ENCODE data around the gene RHD. TPM values are rescaled to one million over a fixed set of nuclear protein-coding genes. Genes with fewer than 3 reads are reported as not detected.
"Not testable (repeated sequence)": the region's sequence is repeated elsewhere in the genome, so short reads cannot be mapped to it uniquely, and the experiment has no call there.

RHD gene
- total RNA-seq, 1 experiment from 2014 or later: not detected

DNA sequence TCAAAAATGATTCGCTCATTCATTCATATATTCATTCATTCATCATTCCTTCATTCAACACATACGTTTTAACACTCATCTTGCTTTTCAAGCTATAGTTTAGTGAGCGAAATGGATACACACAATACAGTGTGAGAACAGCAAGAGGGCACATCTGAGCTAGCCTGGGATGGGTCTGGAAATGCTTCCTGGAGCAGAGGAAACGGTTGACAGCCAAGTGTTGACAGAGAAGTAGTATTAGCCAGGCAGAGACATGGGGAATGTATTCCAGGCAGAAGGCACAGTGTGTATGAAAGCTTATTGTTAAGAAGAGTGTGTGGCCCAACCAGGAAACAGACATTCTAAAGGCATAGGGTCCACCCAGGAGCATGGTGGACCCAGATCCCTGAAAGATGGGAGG, 32.6 kb downstream of the RHD start:
- not testable (repeated sequence) for DNase-seq (ENCODE audit: low read depth)

- DNase-seq (ENCODE audit: low read depth): not testable (repeated sequence)
Measured at GRCh38 chr1:25308168-25308567, 35.9 kb downstream of the RHD start.

DNA sequence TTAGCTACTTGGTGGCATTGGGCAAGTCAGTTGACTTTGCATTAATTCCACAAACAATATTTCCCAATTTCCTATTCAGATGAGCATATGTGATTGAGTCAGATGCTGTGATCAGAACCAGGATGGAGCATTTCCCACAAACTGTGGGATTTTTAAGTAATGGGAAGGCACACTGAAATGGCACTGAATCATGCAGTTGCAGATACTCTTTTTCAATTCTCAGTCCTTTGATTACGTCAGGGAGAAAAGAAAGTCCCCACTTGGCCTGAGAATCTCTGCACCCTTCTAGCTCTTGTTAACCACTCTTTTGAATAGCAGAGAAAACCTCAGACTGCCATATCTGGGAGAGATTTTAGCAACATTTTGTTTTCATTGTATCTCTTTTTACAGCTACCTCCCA, 36.8 kb downstream of the RHD start:
- not testable (repeated sequence) for DNase-seq (ENCODE audit: low read depth)

DNA sequence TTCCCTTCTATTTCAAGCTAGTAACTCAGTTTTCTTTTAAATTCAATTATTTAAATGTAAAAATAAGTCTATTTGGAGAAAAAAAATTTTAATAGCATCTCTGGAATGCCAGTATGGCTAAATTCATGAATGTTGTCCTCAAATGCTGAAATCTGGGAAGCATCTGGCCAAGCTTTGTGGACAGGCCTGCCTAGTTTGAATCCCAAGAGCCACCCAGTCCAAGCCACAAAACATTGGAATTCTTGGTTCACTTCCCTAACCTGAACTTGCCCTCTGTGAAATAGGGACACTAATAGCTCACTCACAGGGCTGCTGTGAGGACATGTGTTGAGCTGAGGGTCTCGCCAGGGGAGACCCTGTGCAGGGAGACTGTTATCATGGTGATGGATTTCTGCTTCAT, 37.2 kb downstream of the RHD start:
- not testable (repeated sequence) for DNase-seq (ENCODE audit: low read depth)

DNA sequence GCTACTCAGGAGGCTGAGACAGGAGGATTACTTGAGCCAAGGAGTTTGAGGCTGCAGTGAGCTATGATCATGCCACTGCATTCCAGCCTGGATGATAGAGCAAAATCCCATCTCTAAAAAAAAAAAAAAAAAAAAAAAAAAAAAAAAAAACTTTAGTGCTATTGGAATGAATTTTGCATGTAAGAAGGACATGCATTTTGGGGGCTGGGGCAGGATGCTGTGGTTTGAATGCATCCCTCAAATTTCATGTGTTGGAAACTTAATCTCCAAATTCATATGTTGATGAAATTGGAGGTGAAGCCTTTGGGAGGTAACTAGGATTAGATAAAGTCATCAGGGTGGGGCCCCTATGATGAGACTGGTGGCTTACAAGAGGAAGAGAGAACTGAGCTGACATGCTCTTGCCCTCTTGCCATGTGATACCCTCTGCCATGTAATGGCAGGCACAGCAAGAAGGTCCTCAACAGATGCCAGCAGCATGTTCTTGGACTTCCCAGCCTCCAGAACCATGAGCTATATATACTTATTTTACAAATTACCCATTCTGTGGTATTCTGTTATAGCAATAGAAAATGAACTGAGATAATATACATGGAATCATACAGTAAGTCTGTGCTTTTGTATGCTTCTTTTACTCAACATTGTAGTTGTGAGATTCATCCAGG, 40.6 kb downstream of the RHD start:
- DNase-seq (ENCODE audit: low read depth): not testable (repeated sequence)

GRCh38 chr1:25320314-25320938, 48.1 kb downstream of the RHD start:
- DNase-seq (ENCODE audit: low read depth): peak; percentile 76

DNA sequence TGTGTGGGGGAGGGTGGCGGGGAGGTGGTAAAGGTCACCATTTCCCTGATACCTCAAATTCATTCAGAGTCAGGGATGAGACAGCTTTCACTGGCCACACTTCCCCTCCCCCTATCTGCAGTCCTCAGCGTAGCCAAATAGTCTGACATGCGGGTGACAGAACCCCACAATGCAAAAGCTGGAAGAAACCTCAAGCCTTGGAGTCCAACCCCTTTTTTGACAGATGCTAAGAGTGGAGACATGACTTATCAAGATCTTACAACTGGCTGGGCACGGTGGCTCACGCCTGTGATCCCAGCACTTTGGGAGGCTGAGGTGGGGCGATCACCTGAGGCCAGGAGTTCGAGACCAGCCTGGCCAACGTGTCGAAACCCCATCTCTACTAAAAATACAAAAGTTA, 49.8 kb downstream of the RHD start:
- not testable (repeated sequence) for DNase-seq (ENCODE audit: low read depth)

- DNase-seq (ENCODE audit: low read depth): not testable (repeated sequence)
Measured at GRCh38 chr1:25324407-25324806, 52.1 kb downstream of the RHD start.

DNA sequence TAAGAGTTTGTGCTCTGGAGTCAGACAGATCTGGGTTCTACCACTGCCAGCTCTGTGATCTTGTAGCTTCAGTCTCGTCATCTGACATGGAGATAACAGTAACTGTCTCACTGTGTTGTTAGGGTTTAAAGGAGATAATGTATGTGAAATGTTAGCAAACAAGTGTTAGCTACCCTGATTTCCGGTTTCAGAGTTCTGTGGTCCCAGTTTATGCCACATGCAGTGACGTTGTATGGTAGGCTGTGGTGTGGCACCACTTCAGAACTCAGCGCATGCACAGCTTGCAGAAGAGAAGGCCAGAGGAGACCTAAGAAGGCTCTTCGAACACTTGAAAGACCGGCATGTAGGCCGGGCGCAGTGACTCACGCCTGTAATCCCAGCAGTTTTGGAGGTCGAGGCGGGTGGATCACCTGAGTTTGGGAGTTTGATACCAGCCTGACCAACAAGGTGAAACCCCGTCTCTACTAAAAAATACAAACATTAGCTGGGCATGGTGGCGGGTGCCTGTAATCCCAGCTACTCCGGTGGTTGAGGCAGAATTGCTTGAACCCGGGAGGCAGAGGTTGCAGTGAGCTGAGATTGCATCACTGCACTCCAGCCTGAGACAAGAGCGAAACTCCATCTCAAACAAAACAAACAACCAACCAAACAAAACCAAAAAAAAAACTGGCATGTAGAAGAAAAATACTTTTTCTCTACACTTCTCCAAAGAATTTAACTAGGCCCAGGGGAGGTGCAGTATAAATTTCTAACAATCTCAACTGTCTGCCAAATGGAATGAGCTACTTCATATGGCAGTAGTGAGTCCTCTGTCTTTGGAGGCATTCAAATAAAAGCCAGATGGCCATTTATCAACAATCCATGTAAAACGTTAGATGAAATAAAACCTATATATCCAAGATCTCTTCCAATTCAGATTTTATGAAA, 55.8 kb downstream of the RHD start:
- DNase-seq (ENCODE audit: low read depth): not testable (repeated sequence)

- DNase-seq (ENCODE audit: low read depth): not testable (repeated sequence)
Measured at GRCh38 chr1:25328791-25329185, 56.5 kb downstream of the RHD start.

DNA sequence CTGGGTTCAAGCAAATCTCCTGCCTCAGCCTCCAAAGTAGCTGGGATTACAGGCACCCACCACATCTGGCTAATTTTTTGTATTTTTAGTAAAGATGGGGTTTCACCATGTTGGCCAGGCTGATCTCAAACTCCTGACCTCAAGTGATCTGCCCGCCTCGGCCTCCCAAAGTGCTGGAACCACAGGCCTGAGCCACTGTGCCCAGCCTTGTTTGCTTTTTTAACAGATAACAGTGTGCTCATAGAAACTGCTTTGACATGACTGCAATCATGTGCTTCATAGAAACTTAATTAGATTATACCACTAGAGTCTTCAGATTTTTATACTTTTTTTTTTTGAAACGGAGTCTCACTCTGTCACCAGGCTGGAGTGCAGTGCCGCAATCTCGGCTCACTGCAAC, 57.0 kb downstream of the RHD start:
- DNase-seq (ENCODE audit: low read depth): not testable (repeated sequence)

GRCh38 chr1:25329950-25330349, 57.6 kb downstream of the RHD start:
- DNase-seq (ENCODE audit: low read depth): peak; percentile 43

DNA sequence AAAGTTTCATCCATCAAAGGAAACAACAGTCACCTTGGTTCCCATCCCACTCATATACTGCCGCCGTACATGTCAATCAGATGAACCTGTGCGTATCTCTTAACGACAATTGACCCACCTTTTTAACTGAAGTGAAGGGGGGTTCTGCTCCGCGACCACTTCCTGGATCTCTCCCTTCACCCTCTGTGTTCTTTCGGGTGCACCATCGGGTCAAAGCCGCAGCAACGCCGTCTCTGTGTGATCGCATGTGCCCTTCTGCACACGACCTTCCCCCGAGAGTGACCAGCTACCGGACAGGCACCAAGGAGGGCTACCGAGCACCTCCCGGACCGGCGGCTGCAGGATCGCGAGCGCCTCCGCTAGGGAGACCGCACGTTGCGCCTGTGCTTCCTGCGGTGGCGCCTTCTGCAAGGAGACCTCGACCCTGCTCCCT, 64.6 kb downstream of the RHD start:
- not testable (repeated sequence) for DNase-seq (ENCODE audit: low read depth)

DNA sequence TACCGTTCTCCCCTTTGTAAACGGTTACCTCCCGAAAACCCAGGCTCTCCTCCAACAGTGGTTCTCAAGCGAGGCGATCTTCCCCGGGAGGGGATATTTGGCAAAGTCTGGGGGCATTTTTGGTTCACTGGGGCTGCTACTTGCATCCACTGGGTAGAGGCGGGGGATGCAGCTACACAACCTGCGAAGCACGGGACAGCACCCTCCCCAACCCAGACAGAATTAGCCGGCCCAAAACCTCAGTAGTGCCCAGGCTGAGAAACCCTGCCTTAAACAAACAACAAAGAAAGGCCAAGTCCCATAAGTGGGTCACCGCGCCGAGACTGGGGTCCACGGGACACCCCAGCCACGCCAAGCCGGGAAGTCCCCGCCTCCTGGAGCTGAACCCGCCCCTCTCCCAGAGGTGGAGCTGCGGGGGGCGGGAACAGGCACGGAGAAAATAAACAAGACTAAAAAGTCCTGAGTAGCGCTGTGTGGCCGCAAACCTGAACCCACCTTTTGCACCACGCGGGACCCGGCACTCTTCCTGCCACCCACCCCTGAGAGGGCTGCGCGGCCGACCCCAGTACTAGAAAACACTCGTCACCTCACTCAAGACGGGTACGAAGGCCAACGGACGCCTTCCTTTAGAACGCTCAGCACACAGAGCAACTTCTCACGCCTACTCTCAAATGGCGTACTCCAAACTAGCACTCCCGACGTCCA, 65.3 kb downstream of the RHD start:
- not testable (repeated sequence) for DNase-seq (ENCODE audit: low read depth)

- DNase-seq (ENCODE audit: low read depth): peak; percentile 90
Measured at GRCh38 chr1:25338188-25338981, 66.1 kb downstream of the RHD start, which contains the start of gene TMEM50A. TSS of gene TMEM50A (plus strand) at chr1:25338334. CDS start at chr1:25340487, 2,153 bp downstream.

DNA sequence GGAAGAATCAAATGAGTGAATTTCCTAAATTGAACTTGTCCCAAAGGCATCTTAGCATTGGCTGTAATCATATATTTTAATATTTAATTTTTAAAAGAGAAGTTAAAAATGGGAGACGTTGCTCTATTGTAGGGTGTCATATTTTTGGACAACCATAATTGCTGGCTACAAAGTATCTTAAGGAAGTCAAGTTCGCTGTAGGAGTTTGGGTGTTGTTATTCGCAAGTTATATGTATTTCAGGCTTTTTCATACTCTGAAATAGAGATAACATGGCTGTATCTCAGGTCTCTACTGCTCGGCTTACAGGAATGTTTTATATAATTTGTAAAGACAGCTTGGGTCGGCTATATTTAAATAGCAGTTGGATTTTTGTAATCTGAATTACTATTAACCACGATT, 66.7 kb downstream of the RHD start:
- DNase-seq (ENCODE audit: low read depth): no peak

GRCh38 chr1:25341746-25342145, 69.4 kb downstream of the RHD start:
- DNase-seq (ENCODE audit: low read depth): no peak

DNA sequence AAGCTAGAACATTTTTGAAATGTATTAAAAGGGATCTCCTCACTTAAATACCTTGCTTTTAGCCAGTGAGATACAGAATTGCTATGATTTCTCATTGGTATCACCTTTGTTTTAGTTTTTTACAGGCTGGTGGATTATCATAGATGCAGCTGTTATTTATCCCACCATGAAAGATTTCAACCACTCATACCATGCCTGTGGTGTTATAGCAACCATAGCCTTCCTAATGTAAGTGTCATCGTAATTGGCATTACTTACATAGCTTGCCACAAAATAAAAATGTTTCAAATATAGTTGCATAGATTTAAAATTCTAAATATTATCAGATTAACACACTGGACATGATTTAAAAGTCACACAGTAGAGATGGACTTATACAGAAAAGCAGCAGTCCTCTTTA, 70.5 kb downstream of the RHD start:
- DNase-seq (ENCODE audit: low read depth): no peak

GRCh38 chr1:25343872-25344271, 71.6 kb downstream of the RHD start:
- peak; percentile 88 for DNase-seq (ENCODE audit: low read depth)

DNA sequence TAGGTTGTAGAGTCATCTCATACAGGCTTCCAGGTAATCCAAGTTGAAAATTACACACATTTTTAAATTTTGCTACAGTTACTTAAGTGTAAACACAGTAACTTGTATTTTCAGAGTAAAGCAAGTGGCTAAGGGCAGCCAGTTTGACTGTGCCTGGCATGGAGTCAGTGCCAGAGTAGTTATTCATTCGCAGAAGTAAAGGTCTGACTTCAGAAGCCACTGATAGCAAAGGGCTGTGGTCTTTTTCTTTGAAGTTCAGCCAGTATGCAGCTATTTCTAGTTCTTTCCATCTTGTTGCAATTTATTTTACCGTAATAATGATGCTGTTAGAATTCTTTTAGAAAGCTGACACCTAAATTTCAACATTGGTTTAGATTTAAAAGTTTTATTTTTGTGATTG, 75.2 kb downstream of the RHD start:
- DNase-seq (ENCODE audit: low read depth): no peak

GRCh38 chr1:25349606-25350005, 77.3 kb downstream of the RHD start:
- no peak for DNase-seq (ENCODE audit: low read depth)

Data from Daoy (cell line).